ENCODE results near the gene RAB42. TPM values are rescaled to one million over a fixed set of nuclear protein-coding genes. Genes with fewer than 3 reads are reported as not detected.
A peak's percentile ranks its signal among the peaks of the same experiment; 100 is the strongest.

The RAB42 gene
- total and polyA plus RNA-seq, 2 of the 8 experiments (the other 6 are each of a cell fraction or from before 2014, with no cell fraction given): 12.5 to 16.6 TPM

DNA sequence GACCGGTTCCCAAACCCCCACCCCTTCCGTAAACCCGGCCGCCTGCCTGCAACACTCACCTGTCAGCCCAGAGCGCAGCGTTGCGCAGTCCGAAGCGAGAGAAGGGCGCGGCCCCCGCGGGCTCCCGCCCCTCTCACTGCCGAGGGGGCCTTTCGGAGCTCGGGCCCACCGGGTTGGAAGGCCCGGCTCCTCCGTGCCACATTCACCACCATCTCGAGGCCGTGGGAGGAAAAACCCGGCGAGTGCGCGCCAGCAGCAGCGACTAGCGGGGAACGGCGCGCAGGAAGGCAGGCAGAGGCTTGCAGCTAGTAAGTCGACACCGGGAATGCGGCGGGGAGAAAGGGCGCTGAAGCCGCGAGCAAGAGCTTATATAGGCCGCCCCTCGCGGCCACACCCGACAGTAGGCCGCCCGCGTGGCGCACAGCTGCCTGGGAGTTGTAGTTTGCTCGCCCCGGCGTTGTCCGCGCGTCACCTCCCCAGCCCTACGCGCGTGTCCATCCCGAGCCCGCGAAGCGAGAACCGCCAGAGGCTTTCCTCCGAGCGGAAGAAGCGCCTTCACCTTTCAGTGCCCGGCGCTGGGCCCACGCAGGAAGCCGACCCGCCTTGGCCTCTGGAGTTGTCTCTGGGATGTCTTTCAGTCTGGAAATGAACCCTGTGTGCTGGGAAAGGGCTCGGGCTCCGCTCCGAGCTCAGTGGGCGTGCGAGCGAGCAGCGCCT, 10.4 kb upstream of the RAB42 start:
- Histone ChIP-seq H3K4me3 (ENCODE audit: extremely low read depth in 1 of 4, insufficient read depth in 2 of 4, low read depth in 3 of 4, low read length in 4 of 4) (peak overlapping the region; percentile 86 to 97 (median 92)), H4K20me1 (replicated peaks in 1 of 2; ENCODE audit: control insufficient read depth in 1 of 2, insufficient read depth in 2 of 2, low read length in 2 of 2) (peaks cover 15 to 23% of the 10 kb centered on the region in 2 experiments), H2BK120ac (replicated peaks; ENCODE audit: low read depth, low read length) (peak overlapping the region; percentile 85), H3K4me2 (ENCODE audit: insufficient read depth in 1 of 2, low read depth in 2 of 2, low read length in 2 of 2) (peak overlapping the region; percentile 75 to 90), H3K79me1 (ENCODE audit: low read depth, low read length) (peaks cover 4% of the 10 kb centered on the region; the same call in 1 of the 2 replicates), H2BK20ac (ENCODE audit: low read length) (no peak overlapping the region), H3K4me1 (replicated peaks in 1 of 4; ENCODE audit: control insufficient read depth in 3 of 4, insufficient read depth in 4 of 4, low read length in 3 of 4) (peaks cover 0 to 11% (median 6%) of the 10 kb centered on the region in 4 experiments; a peak in 4 of 7 replicates), H3K27ac (ENCODE audit: low read depth, low read length) (peak overlapping the region; percentile 30; the same call in 1 of the 2 replicates), H3K14ac (ENCODE audit: insufficient read length) (no peak overlapping the region), H3K4ac (replicated peaks; ENCODE audit: insufficient read length, low read depth, low read length) (peak overlapping the region; percentile 74), H4K5ac (ENCODE audit: insufficient read length, low read depth, low read length) (peak overlapping the region; percentile 84), H2BK12ac (ENCODE audit: low read depth, low read length) (no peak overlapping the region), H3K23ac (ENCODE audit: insufficient read length) (no peak overlapping the region), H3K9me3 (ENCODE audit: insufficient read depth in 2 of 2, low read depth in 1 of 2, low read length in 1 of 2) (no peaks in the 10 kb centered on the region), H4K8ac (ENCODE audit: extremely low read depth, insufficient read depth, low read length) (no peak overlapping the region; the same call in none of the 2 replicates), H3K27me3 (replicated peaks in 1 of 4; ENCODE audit: control insufficient read depth in 3 of 4, extremely low read depth in 1 of 4, insufficient read depth in 3 of 4, low read length in 3 of 4) (peaks cover 0 to 4% (median 2%) of the 10 kb centered on the region in 4 experiments; a peak in 2 of 7 replicates), H3K23me2 (ENCODE audit: low read depth, low read length) (peaks cover 15% of the 10 kb centered on the region), H3K36me3 (ENCODE audit: control insufficient read depth in 2 of 4, insufficient read depth in 4 of 4, low read length in 3 of 4) (peaks cover 19 to 42% (median 34%) of the 10 kb centered on the region in 4 experiments), H2AFZ (ENCODE audit: low read length) (no peak overlapping the region), H2BK15ac (ENCODE audit: low read length) (no peak overlapping the region), H3K18ac (ENCODE audit: extremely low read depth, low read length) (peak overlapping the region; percentile 93), H2BK5ac (ENCODE audit: low read depth, low read length) (peak overlapping the region; percentile 81; the same call in 1 of the 2 replicates), H2AK5ac (ENCODE audit: low read depth, low read length) (no peak overlapping the region), H3K9ac (replicated peaks in 1 of 4; ENCODE audit: extremely low read depth in 1 of 4, low read depth in 3 of 4, low read length in 3 of 4) (peak overlapping the region; percentile 69 to 89 (median 76); a peak in 6 of 7 replicates), H3K56ac (replicated peaks; ENCODE audit: insufficient read length, low read depth, low read length) (peak overlapping the region; percentile 86), H3K79me2 (ENCODE audit: control insufficient read depth in 1 of 2, insufficient read depth in 2 of 2, low read length in 2 of 2) (peaks cover 10 to 21% of the 10 kb centered on the region in 2 experiments), H4K91ac (replicated peaks; ENCODE audit: insufficient read length, low read length) (peak overlapping the region; percentile 89)
- DNase-seq (ENCODE audit: low read depth in 1 of 2, low spot score in 2 of 2) (peak; percentile 79 to 99), FAIRE-seq (no peak)
- CTCF ChIA-PET (ENCODE audit: partially characterized antibody): interaction anchor here (0.7 to 9.7 kb wide), 18 partner anchors 9 to 1176 kb away, joined by 3 to 73 read pairs (median 4); partner anchors contain the start of genes RAB42 and TRNAU1AP
- POLR2A ChIA-PET (ENCODE audit: partially characterized antibody): interaction anchor here (0.5 to 23.4 kb wide), 60 partner anchors 17 to 709 kb away, joined by 3 to 660 read pairs (median 4); partner anchors contain the start of genes GMEB1, MED18, PHACTR4 and RAB42
- 2% methylated on average over 72 of the region's 75 CpGs; no CpG with 5 or more reads in 1 of the 2 experiments for WGBS, 2 experiments (ENCODE audit: extremely low coverage in 1 of 2, insufficient coverage in 1 of 2, insufficient read length in 1 of 2, insufficient replicate concordance in 2 of 2, low coverage in 1 of 2, low lambda C conversion rate in 2 of 2, missing lambda C conversion rate in 1 of 2)
- TF ChIP-seq SP2 (IDR thresholded peaks at IDR 0.05; ENCODE audit: low read length): no peak
- TF ChIP-seq PHF8 (conservative IDR thresholded peaks at IDR 0.05; ENCODE audit: low read depth, low read length): peak; percentile 95
- no peak for TF ChIP-seq SP4 (IDR thresholded peaks at IDR 0.05; ENCODE audit: low read length)
- no peak for TF ChIP-seq CTBP2 (IDR thresholded peaks at IDR 0.05; ENCODE audit: borderline replicate concordance, insufficient read depth, insufficient read length, low read length)
- no peak for TF ChIP-seq POU5F1 (IDR thresholded peaks at IDR 0.05; ENCODE audit: low read depth, low read length)
- no peak for TF ChIP-seq RFX5 (IDR thresholded peaks at IDR 0.05; ENCODE audit: borderline replicate concordance, low read depth, low read length)
- no peak for TF ChIP-seq CBX5 (IDR thresholded peaks at IDR 0.05; ENCODE audit: low read depth, low read length)
- peak in 1 of 2 experiments; percentile 3; a peak in 1 of 4 replicates for TF ChIP-seq RAD21 (IDR thresholded peaks at IDR 0.05 in 1 of 2, conservative IDR thresholded peaks at IDR 0.05 in 1 of 2; ENCODE audit: low read depth in 2 of 2, low read length in 2 of 2)
- peak; percentile 72 to 90; a peak in 2 of 4 replicates for TF ChIP-seq SIN3A (conservative IDR thresholded peaks at IDR 0.05 in 1 of 2, IDR thresholded peaks at IDR 0.05 in 1 of 2; ENCODE audit: low read depth in 1 of 2, low read length in 2 of 2)
- TF ChIP-seq RBBP5 (IDR thresholded peaks at IDR 0.05; ENCODE audit: borderline replicate concordance, low read depth, low read length): no peak
